Measurements from ENCODE around the gene EMC6.

EMC6 gene

DNA sequence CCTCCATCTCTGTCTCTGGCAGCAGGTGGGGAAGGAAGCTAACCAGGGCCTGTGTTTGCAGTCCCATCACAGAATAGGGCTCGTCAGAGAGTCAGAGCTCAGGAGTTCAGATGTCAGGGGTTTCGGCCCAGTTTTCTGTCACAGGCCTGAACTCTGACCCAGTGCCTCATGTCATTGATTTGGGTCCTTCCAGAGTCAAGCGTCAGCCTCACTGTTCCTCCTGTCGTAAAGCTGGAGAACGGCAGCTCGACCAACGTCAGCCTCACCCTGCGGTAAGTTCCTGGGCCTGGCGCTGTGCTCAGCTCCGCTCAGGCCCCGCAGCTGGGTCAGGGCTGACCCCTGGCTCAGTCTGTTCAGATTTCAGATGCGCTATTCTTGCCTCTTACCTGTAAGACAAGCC, 21.4 kb upstream of the EMC6 start:
- H3K4me1 ChIP-seq (ENCODE audit: control insufficient read depth in 1 of 2, insufficient read depth in 1 of 2, low read depth in 1 of 2, low read length in 1 of 2): no peaks in the 10 kb centered on the region
- no peaks in the 10 kb centered on the region for H3K9me3 ChIP-seq
- TF ChIP-seq, protein P1, sequence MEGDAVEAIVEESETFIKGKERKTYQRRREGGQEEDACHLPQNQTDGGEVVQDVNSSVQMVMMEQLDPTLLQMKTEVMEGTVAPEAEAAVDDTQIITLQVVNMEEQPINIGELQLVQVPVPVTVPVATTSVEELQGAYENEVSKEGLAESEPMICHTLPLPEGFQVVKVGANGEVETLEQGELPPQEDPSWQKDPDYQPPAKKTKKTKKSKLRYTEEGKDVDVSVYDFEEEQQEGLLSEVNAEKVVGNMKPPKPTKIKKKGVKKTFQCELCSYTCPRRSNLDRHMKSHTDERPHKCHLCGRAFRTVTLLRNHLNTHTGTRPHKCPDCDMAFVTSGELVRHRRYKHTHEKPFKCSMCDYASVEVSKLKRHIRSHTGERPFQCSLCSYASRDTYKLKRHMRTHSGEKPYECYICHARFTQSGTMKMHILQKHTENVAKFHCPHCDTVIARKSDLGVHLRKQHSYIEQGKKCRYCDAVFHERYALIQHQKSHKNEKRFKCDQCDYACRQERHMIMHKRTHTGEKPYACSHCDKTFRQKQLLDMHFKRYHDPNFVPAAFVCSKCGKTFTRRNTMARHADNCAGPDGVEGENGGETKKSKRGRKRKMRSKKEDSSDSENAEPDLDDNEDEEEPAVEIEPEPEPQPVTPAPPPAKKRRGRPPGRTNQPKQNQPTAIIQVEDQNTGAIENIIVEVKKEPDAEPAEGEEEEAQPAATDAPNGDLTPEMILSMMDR (IDR thresholded peaks at IDR 0.05): no peak
- H3K4me3 ChIP-seq (ENCODE audit: low read depth in 1 of 2, low read length in 1 of 2): no peak overlapping the region
- peaks cover 5% of the 10 kb centered on the region for H3K36me3 ChIP-seq
- no peak overlapping the region for H3K27ac ChIP-seq
- H3K27me3 ChIP-seq: no peaks in the 10 kb centered on the region

DNA sequence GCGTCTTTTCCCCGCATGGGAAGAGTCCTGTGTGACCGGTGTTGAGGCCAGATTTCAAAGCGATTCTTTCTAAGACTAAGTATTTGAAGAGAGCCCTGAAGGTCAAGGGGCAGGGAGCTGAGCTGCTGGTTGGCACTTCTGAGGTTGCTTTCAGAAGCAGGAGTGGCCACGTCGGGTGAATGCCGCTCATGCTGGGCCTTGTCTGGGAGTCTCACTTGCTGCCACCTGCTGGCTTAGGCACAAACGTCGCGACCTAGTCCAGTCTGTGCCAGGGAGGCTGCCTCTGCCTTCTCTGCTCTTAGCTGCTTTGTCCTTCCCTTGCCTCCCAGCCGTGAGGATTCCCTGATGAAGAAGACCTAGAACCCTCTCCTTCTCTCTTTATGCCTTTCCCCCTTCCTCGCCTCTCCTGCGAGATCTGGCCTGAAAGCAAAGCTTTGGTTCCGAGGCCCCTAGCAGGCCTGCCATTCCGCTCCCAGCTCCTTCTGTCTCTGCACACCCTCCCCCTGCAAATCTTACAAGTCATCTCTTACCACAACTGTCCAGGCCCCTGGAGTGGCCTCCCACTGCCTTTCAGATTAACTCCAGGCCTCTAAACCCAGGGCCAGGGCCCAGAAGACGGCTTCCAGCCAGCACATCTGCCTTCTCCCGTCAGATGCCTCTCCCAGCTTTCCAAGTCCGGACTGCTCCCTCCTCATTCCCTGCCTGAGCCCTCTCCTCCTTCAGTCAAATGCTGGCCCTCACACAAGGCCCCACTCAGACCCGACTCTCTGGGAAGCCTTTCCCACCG, 20.6 kb upstream of the EMC6 start:
- no peak overlapping the region for H3K27ac ChIP-seq
- H3K36me3 ChIP-seq: peaks cover 5% of the 10 kb centered on the region
- no peaks in the 10 kb centered on the region for H3K9me3 ChIP-seq
- TF ChIP-seq, protein P1 (IDR thresholded peaks at IDR 0.05): no peak
- H3K4me1 ChIP-seq (ENCODE audit: control insufficient read depth in 1 of 2, insufficient read depth in 1 of 2, low read depth in 1 of 2, low read length in 1 of 2): no peaks in the 10 kb centered on the region
- H3K4me3 ChIP-seq (ENCODE audit: low read depth in 1 of 2, low read length in 1 of 2): no peak overlapping the region
- H3K27me3 ChIP-seq: no peaks in the 10 kb centered on the region

DNA sequence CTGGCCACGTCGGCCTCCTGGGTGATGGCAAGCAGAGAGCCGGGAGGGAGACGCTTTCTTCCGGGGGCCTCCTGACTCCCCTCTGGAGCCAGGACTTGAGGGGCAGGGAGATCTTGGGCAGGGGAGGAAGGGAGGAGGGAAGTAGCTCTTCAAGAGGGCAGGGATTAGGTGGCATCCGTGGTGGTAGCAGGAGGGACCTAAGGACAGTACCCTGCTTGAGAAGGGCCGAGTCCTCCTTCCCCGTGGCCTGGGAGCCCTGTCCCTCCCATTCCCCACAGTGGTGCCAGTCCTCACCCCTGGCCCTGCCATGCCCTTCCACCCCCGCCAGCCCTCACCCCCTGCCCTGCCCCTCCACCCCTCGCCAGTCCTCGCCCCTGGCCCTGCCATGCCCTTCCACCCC, 12.8 kb upstream of the EMC6 start:
- TF ChIP-seq, protein P1 (IDR thresholded peaks at IDR 0.05): no peak
- Histone ChIP-seq H3K27ac (no peak overlapping the region), H3K27me3 (no peaks in the 10 kb centered on the region), H3K36me3 (peaks cover 22% of the 10 kb centered on the region), H3K9me3 (no peaks in the 10 kb centered on the region), H3K4me3 (ENCODE audit: low read depth in 1 of 2, low read length in 1 of 2) (no peak overlapping the region), H3K4me1 (ENCODE audit: control insufficient read depth in 1 of 2, insufficient read depth in 1 of 2, low read depth in 1 of 2, low read length in 1 of 2) (no peaks in the 10 kb centered on the region)

DNA sequence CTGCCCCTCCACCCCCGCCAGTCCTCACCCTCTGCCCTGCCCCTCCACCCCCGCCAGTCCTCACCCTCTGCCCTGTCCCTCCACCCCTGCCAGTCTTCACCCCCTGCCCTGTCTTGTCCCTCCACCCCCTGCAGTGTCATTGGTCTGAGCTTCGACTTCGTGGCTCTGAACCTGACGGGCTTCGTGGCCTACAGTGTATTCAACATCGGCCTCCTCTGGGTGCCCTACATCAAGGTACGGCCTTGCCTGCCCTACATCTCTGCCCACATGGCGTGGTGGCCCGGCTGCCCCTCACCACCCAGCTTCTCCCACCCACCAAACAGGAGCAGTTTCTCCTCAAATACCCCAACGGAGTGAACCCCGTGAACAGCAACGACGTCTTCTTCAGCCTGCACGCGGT, 12.3 kb upstream of the EMC6 start:
- Histone ChIP-seq H3K27ac (no peak overlapping the region), H3K9me3 (no peaks in the 10 kb centered on the region), H3K4me1 (ENCODE audit: control insufficient read depth in 1 of 2, insufficient read depth in 1 of 2, low read depth in 1 of 2, low read length in 1 of 2) (no peaks in the 10 kb centered on the region), H3K36me3 (peaks cover 24% of the 10 kb centered on the region), H3K27me3 (no peaks in the 10 kb centered on the region), H3K4me3 (ENCODE audit: low read depth in 1 of 2, low read length in 1 of 2) (no peak overlapping the region)
- TF ChIP-seq, protein P1 (IDR thresholded peaks at IDR 0.05): no peak

DNA sequence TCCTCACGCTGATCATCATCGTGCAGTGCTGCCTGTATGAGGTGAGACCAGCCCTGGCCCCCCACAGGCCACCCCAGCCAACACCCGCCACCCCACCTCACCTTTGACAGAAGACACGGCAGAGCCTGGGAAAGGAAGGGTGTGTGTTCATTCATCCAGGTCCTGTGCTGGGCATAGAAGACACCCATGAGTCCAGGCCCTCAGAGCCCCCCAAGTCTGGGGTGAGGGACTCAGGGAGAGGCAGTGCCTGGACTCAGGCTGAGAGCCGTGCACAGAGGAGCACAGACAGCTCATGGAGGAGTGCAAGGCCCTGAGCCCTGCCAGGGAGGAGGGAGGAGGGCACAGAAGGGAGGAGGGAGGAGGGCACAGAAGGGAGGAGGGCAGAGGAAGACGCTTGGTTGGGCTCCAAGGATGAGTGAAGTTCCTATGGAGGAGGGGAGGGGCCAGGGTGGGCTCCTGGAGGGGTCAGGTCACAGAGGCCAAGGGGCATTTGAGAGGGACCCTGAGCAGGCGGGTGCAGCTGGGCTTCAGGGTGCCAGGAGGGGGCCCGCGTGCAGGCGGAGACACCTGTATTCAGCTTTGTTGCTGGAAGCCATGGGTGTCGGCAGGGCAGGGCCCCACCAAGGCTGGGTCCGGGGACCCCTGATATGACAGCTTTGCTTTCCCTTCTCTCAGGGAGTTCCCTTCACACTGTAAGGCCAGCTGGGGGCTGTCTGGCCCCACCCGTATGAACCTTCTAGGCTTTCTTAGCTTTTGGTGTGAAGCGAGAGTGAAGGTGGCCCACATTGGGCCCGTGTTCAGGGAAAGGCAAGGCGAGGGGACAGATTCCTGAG, 11.6 kb upstream of the EMC6 start:
- TF ChIP-seq, protein P1 (IDR thresholded peaks at IDR 0.05): no peak
- Histone ChIP-seq H3K27me3 (no peaks in the 10 kb centered on the region), H3K9me3 (no peaks in the 10 kb centered on the region), H3K36me3 (peaks cover 28% of the 10 kb centered on the region), H3K4me3 (ENCODE audit: low read depth in 1 of 2, low read length in 1 of 2) (no peak overlapping the region), H3K27ac (no peak overlapping the region), H3K4me1 (ENCODE audit: control insufficient read depth in 1 of 2, insufficient read depth in 1 of 2, low read depth in 1 of 2, low read length in 1 of 2) (no peaks in the 10 kb centered on the region)

Data from neutrophil (primary cell).